Progenitor cell of endocrine pancreas (in vitro differentiated cells): ENCODE results near the gene XKR7. TPM values are rescaled to one million over a fixed set of nuclear protein-coding genes. Genes with fewer than 3 reads are reported as not detected.
"Not testable (repeated sequence)": the region's sequence is repeated elsewhere in the genome, so short reads cannot be mapped to it uniquely, and the experiment has no call there.

Experiments used
- DNase-seq: peaks from one replicate; pipeline ENCODE4 v3.0.0; 2021; ENCODE audit warnings: low spot score; ENCODE audit not compliant: unreplicated experiment
- H3K27ac Mint-ChIP-seq: 2 replicates; pipeline ENCODE4 v1.8.0; 2021; ENCODE audit warnings: mild to moderate bottlenecking, moderate library complexity, mixed read lengths
- H3K27me3 Mint-ChIP-seq: 2 replicates; pipeline ENCODE4 v1.8.0; 2021; ENCODE audit warnings: mixed read lengths
- H3K36me3 Mint-ChIP-seq: 2 replicates; pipeline ENCODE4 v1.8.0; 2022; ENCODE audit warnings: mixed read lengths; ENCODE audit not compliant: insufficient read depth
- H3K4me1 Mint-ChIP-seq: 2 replicates; pipeline ENCODE4 v1.8.0; 2021; ENCODE audit warnings: low read depth, mixed read lengths
- H3K4me3 Mint-ChIP-seq: 2 replicates; pipeline ENCODE4 v1.8.0; 2021; ENCODE audit warnings: low read depth, mild to moderate bottlenecking, moderate library complexity, mixed read lengths
- H3K9me3 Mint-ChIP-seq: 2 replicates; pipeline ENCODE4 v1.8.0; 2021; ENCODE audit warnings: low read depth, mixed read lengths
- CTCF ChIP-seq: fragments of 200-600 bp; sonication (generic); IDR thresholded peaks from one replicate; pipeline ENCODE4 v1.5.0; 2021; ENCODE audit warnings: antibody characterized with exemption, mild to moderate bottlenecking; ENCODE audit not compliant: unreplicated experiment
- total RNA-seq: library from RNA; stranded (reverse); gene quantifications from 2 replicates; pipeline ENCODE4 v1.2.1, GENCODE V29; 2021

The XKR7 gene
- total RNA-seq, 1 donor from 2014 or later, result 2.7 TPM

GRCh38 chr20:31926493-31926892 is 41.5 kb upstream of the XKR7 start:
- peaks cover 2% of the 10 kb centered on the region for H3K4me1 Mint-ChIP-seq

GRCh38 chr20:31927627-31928159 is 40.3 kb upstream of the XKR7 start:
- no peak for TF ChIP-seq CTCF
- no peak overlapping the region for H3K4me3 Mint-ChIP-seq
- H3K9me3 Mint-ChIP-seq, result no peaks in the 10 kb centered on the region
- H3K4me1 Mint-ChIP-seq, result peaks cover 2% of the 10 kb centered on the region
- no peaks in the 10 kb centered on the region for H3K36me3 Mint-ChIP-seq
- peaks cover 33% of the 10 kb centered on the region for H3K27me3 Mint-ChIP-seq
- no peak overlapping the region for H3K27ac Mint-ChIP-seq
- DNase-seq, result no peak

More at GRCh38 chr20:31926493-31926892, 41.5 kb upstream of the XKR7 start:
- DNase-seq, result no peak
- Mint-ChIP-seq H3K9me3 (no peaks in the 10 kb centered on the region), H3K27me3 (peaks cover 31% of the 10 kb centered on the region), H3K4me3 (no peak overlapping the region), H3K36me3 (no peaks in the 10 kb centered on the region), H3K27ac (no peak overlapping the region)
- no peak for TF ChIP-seq CTCF

GRCh38 chr20:31929631-31930030 is 38.3 kb upstream of the XKR7 start:
- not testable (repeated sequence) for H3K4me1 Mint-ChIP-seq, H3K27ac Mint-ChIP-seq, H3K9me3 Mint-ChIP-seq, H3K4me3 Mint-ChIP-seq, DNase-seq, H3K36me3 Mint-ChIP-seq
- peaks cover 22% of the 10 kb centered on the region for H3K27me3 Mint-ChIP-seq

- Mint-ChIP-seq H3K36me3 (no peaks in the 10 kb centered on the region), H3K4me1 (peaks cover 2% of the 10 kb centered on the region), H3K9me3 (no peaks in the 10 kb centered on the region), H3K4me3 (no peak overlapping the region), H3K27me3 (peaks cover 16% of the 10 kb centered on the region), H3K27ac (no peak overlapping the region)
- no peak for DNase-seq
- no peak for TF ChIP-seq CTCF
Observed at GRCh38 chr20:31930779-31931178, 37.2 kb upstream of the XKR7 start.

GRCh38 chr20:31933698-31934097 is 34.3 kb upstream of the XKR7 start:
- no peaks in the 10 kb centered on the region for H3K4me1 Mint-ChIP-seq
- no peak for TF ChIP-seq CTCF
- no peaks in the 10 kb centered on the region for H3K9me3 Mint-ChIP-seq
- H3K27me3 Mint-ChIP-seq, result peaks cover 12% of the 10 kb centered on the region
- H3K4me3 Mint-ChIP-seq, result no peak overlapping the region
- DNase-seq, result no peak
- H3K36me3 Mint-ChIP-seq, result no peaks in the 10 kb centered on the region
- no peak overlapping the region for H3K27ac Mint-ChIP-seq

GRCh38 chr20:31934491-31934890 is 33.5 kb upstream of the XKR7 start:
- Mint-ChIP-seq H3K4me3 (no peak overlapping the region), H3K9me3 (no peaks in the 10 kb centered on the region), H3K27ac (no peak overlapping the region), H3K4me1 (no peaks in the 10 kb centered on the region), H3K27me3 (peaks cover 12% of the 10 kb centered on the region), H3K36me3 (no peaks in the 10 kb centered on the region)
- DNase-seq, result no peak
- TF ChIP-seq CTCF, result no peak
